IPS-20b (cell line): ENCODE data around the gene S100A7A.

Experiments
- H3K27ac ChIP-seq: one replicate; pipeline ENCODE4 v1.5.1; 2013; ENCODE audit warnings: low read length
- H3K27me3 ChIP-seq: 2 replicates; pipeline ENCODE4 v1.6.1; 2013; ENCODE audit warnings: mild to moderate bottlenecking, low read length, inconsistent platforms; ENCODE audit not compliant: insufficient read depth
- H3K36me3 ChIP-seq: 2 replicates; pipeline ENCODE4 v1.6.1; 2013; ENCODE audit warnings: low read depth, mild to moderate bottlenecking, inconsistent platforms, low read length, moderate library complexity; ENCODE audit not compliant: insufficient read depth
- H3K4me1 ChIP-seq: 2 replicates; pipeline ENCODE4 v1.6.1; 2013; ENCODE audit warnings: mild to moderate bottlenecking, control low read depth, inconsistent platforms, low read length, moderate library complexity; ENCODE audit not compliant: insufficient read depth
- H3K4me3 ChIP-seq: 2 replicates; pipeline ENCODE4 v1.5.1; 2013; ENCODE audit warnings: mild to moderate bottlenecking, low read length, inconsistent platforms
- H3K9ac ChIP-seq: 2 replicates; pipeline ENCODE4 v1.6.1; 2013; ENCODE audit warnings: low read depth, mild to moderate bottlenecking, inconsistent platforms, low read length, moderate library complexity
- H3K9me3 ChIP-seq: 2 replicates; pipeline ENCODE4 v1.6.1; 2013; ENCODE audit warnings: mild to moderate bottlenecking, low read depth, low read length, inconsistent platforms; ENCODE audit not compliant: insufficient read depth

The S100A7A gene

DNA sequence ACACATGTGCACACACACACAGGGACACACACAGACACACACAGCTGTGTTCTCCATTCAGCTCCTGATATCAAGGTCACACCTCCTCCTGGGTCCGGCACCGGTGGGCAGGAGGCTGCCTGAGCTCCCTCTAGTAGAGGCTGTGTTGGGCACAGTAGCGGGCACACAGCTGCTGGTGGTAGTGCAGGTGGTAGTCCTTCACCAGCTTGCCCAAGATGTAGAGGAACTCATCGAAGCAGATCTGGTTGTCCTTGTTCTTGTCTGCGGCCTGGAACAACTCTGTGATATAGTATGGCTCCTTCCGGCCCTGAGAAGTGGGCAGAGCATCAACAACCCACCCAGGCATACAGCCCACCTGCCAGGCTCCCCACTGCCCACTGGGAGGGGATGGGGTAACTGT, 19.9 kb upstream of the S100A7A start:
- no peaks in the 10 kb centered on the region for H3K9me3 ChIP-seq
- H3K36me3 ChIP-seq = no peaks in the 10 kb centered on the region
- H3K27ac ChIP-seq = no peak overlapping the region
- no peak overlapping the region for H3K4me3 ChIP-seq
- H3K9ac ChIP-seq = no peak overlapping the region
- no peaks in the 10 kb centered on the region for H3K4me1 ChIP-seq
- no peaks in the 10 kb centered on the region for H3K27me3 ChIP-seq

DNA sequence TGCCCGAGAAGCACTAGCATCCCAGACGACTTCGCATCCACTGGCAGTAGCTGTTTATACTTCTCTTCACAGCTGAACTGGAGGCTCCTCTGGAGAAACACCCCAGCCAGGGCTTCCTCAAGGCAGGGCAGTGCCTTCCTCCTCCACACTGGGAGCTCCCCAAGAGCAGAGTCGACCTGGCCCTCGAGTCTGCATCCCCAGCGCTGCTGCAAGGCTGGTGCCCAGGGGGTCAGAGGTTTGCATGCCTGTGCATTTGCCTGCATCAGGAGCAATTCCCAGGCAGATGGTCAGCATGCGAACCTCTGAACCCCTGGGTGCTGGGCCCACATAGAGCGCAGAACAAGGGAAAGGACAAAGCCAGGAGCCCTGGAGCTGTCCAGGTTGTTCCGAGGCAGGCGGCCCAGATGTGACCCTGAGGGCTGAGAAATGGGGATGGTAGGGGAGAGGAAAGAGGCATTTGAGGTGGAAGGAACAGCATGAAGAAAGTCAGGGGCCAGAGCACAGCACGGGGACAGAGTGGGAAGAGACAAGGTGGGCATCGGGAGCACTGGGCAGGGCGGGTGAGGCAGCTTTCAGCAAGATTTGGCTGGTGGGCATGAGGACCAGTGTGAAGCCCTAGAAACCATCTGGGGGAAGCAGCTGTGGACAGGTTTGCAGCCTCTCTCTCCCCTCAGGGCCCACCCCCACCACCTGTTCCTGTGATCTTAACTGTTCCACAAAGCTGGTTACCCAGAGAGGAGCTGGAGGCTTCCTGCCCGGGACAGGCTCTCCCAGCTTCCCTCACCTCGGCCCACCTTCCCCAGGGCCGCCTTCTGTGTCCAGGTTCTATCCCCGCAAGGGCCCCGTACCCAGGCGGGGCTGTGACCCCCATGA, 19.0 kb upstream of the S100A7A start:
- Histone ChIP-seq H3K27me3 (peaks cover 3% of the 10 kb centered on the region; the same call in 1 of the 2 replicates), H3K27ac (no peak overlapping the region), H3K36me3 (no peaks in the 10 kb centered on the region), H3K9ac (no peak overlapping the region), H3K4me3 (no peak overlapping the region), H3K9me3 (no peaks in the 10 kb centered on the region), H3K4me1 (no peaks in the 10 kb centered on the region)

DNA sequence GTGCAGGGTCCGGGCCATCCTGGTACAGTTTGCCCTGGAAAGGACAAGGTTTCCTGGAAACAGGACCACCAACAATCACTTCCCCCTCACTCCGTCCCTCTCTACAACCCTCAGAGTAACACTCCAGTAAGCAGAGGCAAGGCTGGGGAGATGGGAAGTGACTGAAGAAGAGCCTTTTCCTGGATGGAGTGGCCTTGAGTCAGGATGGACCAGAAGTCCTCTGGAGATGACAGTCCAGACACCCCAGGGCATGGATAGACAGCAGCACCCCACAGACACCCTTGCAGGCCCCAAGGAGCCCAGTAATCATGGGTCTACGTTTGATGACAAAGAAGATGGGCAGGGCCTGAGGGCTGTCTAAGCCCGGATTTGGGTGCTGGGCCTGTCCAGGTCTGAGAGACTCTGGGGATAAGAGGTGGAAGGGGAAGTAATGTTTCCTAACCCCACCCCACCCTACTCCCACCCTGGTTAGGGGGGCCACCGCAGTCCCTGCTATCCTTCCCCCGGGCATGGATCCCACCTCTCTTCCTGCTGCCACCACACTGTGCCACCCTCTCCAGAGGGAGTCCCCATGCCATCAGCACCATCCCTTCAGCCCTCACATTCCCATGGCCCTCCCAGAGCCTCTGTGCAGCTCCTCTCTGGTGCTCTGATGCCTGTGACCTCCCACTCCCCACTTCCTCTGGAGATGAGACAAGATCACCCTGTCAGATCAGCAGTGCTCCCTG, 18.2 kb upstream of the S100A7A start:
- Histone ChIP-seq H3K9ac (no peak overlapping the region), H3K27ac (no peak overlapping the region), H3K4me3 (no peak overlapping the region), H3K9me3 (no peaks in the 10 kb centered on the region), H3K4me1 (no peaks in the 10 kb centered on the region), H3K36me3 (no peaks in the 10 kb centered on the region), H3K27me3 (peaks cover 7% of the 10 kb centered on the region; the same call in 1 of the 2 replicates)

DNA sequence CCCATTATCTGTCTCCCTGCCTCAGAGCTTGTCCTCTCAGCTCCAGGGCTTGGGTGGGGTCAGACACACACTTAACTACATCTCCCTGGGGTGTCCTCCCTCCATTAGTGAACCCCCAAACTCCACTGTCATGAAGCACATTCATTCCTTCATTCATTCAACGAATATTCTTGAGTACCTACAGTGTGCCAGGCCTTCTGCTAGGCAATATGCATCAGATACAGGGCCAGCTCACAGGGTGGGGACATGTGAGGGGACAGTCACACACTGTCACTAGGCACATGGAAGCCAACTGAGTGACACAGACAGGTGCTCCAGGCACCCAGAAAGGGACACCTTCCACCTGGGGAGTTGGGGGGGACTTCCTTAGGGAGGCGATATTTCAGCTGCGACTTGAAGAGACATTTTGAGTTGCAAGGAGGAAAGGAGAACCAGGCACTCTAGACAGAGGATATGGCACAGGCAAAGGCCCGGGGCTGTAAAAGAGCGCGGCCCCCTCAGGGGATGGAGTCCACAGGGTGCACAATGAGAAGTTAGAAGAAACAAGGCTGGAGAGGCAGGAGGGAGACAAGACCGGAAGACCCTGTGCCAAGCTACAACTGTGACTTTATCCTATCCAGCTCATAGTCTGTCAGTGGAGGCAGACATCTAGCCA, 16.8 kb upstream of the S100A7A start:
- Histone ChIP-seq H3K9ac (no peak overlapping the region), H3K4me3 (no peak overlapping the region), H3K27ac (no peak overlapping the region), H3K4me1 (no peaks in the 10 kb centered on the region), H3K36me3 (no peaks in the 10 kb centered on the region), H3K27me3 (peaks cover 20% of the 10 kb centered on the region), H3K9me3 (no peaks in the 10 kb centered on the region; the same call in 1 of the 2 replicates)

DNA sequence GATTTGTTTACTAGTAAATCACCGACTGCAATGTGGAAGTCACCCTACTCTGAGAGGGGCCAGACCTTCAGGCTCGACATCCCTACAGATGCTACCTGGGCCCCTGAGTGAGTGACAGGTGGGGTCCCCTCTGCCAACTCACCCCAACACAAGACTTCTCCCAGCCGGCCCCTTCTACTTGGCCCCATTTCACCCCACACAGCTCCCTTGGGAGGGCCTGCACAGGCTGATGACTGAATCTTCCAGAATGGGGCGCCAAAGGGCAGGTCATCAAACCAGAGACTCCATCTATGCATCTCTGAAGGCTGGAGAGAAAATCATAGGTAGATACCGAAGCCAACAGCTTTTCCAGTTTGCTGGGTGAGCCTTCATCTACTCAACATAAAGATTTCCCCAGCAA, 16.1 kb upstream of the S100A7A start:
- Histone ChIP-seq H3K4me3 (no peak overlapping the region), H3K27ac (no peak overlapping the region), H3K36me3 (no peaks in the 10 kb centered on the region), H3K9me3 (no peaks in the 10 kb centered on the region; the same call in 1 of the 2 replicates), H3K4me1 (no peaks in the 10 kb centered on the region), H3K27me3 (peaks cover 25% of the 10 kb centered on the region), H3K9ac (no peak overlapping the region)

DNA sequence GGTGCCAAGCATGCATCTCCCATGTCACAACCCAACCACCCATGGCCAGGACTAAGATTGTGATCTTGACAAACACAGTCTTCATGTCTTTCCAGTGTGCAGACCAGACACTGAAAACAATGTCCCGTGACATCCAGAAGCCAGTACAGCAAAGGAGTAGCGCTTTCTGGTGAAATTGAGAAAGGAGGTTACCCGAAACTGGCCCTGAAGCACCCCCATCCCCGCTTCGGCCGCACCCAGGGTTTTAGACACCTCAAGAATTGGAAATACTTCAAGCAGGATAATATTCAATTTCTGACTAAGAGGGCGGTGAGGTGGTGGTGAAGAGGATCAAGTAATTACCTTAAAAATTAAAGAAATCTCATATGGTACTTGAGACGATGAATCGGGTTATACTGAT, 14.9 kb upstream of the S100A7A start:
- Histone ChIP-seq H3K36me3 (no peaks in the 10 kb centered on the region), H3K27me3 (peaks cover 25% of the 10 kb centered on the region), H3K4me3 (no peak overlapping the region), H3K9ac (no peak overlapping the region), H3K27ac (no peak overlapping the region), H3K4me1 (no peaks in the 10 kb centered on the region), H3K9me3 (no peaks in the 10 kb centered on the region; the same call in 1 of the 2 replicates)

DNA sequence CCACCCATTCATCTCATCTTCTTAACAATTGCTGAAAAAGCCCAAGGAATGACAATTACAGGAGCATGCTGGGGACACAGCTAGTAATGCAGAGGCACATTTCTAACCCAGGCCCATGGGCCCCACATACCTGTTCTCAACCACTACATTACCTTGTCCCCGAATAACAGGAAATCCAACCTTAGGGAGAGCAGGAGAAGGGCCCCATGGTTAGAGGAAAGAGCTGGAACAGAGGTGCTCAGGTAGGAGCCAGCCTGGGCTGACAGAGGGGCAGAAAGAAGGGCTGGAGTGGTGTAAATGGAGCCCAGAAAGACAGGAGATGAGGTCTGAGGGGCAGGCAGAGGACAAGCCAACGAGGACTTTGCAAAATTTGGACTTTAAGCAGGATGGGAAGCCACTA, 14.1 kb upstream of the S100A7A start:
- no peak overlapping the region for H3K9ac ChIP-seq
- H3K9me3 ChIP-seq = no peaks in the 10 kb centered on the region; the same call in 1 of the 2 replicates
- H3K36me3 ChIP-seq = no peaks in the 10 kb centered on the region
- peaks cover 25% of the 10 kb centered on the region for H3K27me3 ChIP-seq
- H3K4me1 ChIP-seq = no peaks in the 10 kb centered on the region
- no peak overlapping the region for H3K4me3 ChIP-seq
- no peak overlapping the region for H3K27ac ChIP-seq

DNA sequence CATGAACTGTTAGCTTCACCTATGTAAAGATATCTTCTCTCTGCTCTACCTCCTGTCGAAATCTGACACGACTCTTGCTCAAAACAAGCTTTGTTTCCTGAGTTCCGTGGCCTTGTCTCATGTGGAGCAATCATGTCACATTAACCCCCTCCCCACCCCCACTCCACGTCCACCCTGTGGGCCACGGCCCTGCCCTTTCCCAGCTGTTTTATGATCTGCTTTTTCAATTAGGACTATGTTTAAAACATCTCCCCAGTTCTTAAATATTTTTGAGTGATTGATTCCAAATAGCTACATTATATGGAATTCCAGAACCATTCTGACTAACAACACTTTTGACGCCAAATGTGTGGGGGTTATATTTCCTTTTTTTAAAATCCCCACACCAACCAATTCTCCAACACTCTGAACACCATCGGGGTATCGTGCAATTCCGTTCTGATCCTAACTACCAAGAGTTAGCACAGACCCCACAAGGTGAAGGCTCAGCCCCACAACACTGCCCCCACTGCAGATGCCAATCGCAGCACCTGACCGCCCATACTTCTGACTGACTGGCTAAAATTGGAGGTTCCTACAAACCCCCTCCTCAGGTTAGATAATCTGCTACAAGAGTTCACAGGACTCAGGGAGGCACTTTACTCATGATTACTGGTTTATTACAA, 12.8 kb upstream of the S100A7A start:
- Histone ChIP-seq H3K4me1 (no peaks in the 10 kb centered on the region), H3K36me3 (no peaks in the 10 kb centered on the region), H3K4me3 (no peak overlapping the region), H3K9me3 (no peaks in the 10 kb centered on the region; the same call in 1 of the 2 replicates), H3K27ac (no peak overlapping the region), H3K27me3 (peaks cover 25% of the 10 kb centered on the region), H3K9ac (no peak overlapping the region)

DNA sequence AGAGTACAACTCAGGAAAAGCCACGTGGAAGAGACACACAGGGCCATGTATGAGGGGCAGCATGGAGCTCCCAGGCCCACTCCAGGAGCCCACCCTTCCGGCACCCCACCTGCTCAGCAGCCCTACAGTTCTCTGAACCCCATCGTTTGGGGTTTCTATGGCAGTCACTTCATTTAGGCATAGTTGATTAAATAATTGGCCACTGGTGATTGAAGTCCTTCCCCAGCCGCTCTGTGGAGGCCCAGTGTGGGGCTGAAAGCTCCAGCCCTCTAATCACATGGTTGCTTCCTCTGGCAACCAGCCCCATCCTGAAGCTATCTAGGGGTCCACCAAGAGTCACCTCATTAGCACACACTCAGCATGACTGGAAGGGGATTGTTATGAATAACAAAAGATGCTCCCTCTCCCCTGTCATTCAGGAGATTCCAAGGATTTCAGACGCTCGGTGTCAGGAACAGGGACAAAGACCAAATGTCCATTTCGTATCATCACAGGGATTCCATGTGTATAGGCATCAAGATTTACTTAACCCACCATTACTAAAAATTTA, 12.2 kb upstream of the S100A7A start:
- peaks cover 25% of the 10 kb centered on the region for H3K27me3 ChIP-seq
- no peaks in the 10 kb centered on the region for H3K4me1 ChIP-seq
- no peak overlapping the region for H3K4me3 ChIP-seq
- H3K9me3 ChIP-seq = no peaks in the 10 kb centered on the region; the same call in 1 of the 2 replicates
- H3K36me3 ChIP-seq = no peaks in the 10 kb centered on the region
- no peak overlapping the region for H3K27ac ChIP-seq
- no peak overlapping the region for H3K9ac ChIP-seq

DNA sequence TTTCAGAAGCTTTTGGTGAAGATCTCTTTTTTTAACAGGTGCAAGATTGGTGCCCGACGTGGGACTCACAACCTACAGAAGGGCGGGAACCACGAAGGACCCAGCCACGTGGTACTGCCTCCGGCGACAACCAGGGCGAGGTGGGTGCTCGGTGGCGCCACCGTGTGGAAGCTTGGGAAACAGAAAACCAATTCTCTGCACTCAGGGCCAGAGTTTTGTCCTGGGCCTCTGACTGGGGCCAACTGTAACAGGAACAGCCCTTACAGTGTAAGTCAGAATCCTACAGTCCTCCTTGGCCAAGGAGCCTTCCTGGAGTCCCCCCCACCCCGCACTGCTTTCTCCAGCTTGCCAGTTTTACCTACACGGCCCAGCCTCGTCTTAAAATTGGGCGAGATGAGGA, 11.6 kb upstream of the S100A7A start:
- Histone ChIP-seq H3K4me1 (no peaks in the 10 kb centered on the region), H3K36me3 (no peaks in the 10 kb centered on the region), H3K27ac (no peak overlapping the region), H3K4me3 (no peak overlapping the region), H3K9ac (no peak overlapping the region), H3K27me3 (peaks cover 25% of the 10 kb centered on the region), H3K9me3 (no peaks in the 10 kb centered on the region; the same call in 1 of the 2 replicates)
